ENCODE data around the gene COMT.

Gene COMT

DNA sequence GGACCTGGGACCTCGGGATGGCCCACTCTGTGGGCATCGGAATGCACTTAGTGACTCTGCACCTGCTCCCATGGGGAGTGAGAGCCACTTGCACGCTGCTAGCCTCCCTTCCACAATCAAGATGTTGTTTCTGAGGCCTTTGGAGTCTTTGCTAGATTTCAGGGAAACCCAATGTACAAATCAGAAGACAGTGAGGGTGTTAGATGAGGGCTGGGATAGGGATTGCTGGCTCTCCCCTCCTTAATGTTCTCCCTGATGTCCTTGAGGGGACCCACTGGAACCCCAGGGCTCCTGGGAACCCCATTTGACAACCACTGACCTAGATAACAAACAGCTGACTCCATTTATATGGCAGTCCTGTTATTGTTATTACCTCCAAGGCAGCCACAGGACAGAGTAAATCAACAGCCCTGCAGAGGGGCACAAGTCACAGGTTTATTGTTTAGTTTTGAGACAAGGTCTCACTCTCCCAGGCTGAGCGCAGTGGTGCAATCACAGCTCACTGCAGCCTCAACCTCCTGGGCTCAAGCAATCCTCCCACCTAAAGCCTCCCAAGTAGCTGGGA is 31.3 kb upstream of the COMT start:
- H4K91ac ChIP-seq (ENCODE audit: low read depth, low read length) = no peak overlapping the region
- no peak overlapping the region for H2AK5ac ChIP-seq (ENCODE audit: low read length)
- no peak overlapping the region for H3K4me2 ChIP-seq (ENCODE audit: low read length)
- no peak overlapping the region for H2BK5ac ChIP-seq (ENCODE audit: low read depth, low read length, poor library complexity)
- H2AFZ ChIP-seq (ENCODE audit: insufficient read depth, low read length, poor library complexity) = no peak overlapping the region
- H3K4me3 ChIP-seq (ENCODE audit: low read depth, low read length) = no peak overlapping the region
- H3K36me3 ChIP-seq (ENCODE audit: control insufficient read depth in 1 of 2, insufficient read depth in 2 of 2, low read length in 2 of 2) = no peaks in the 10 kb centered on the region
- H3K27ac ChIP-seq (ENCODE audit: low read depth, low read length) = no peak overlapping the region
- H3K9me3 ChIP-seq (ENCODE audit: insufficient read depth, low read depth, low read length) = peaks cover 6% of the 10 kb centered on the region
- no peak overlapping the region for H3K23ac ChIP-seq (ENCODE audit: low read length)
- H3K9ac ChIP-seq (ENCODE audit: low read length) = no peak overlapping the region
- no peaks in the 10 kb centered on the region for H3K79me2 ChIP-seq (ENCODE audit: control insufficient read depth, insufficient read depth, low read length, poor library complexity)
- H3K27me3 ChIP-seq (ENCODE audit: insufficient read depth, low read length) = no peaks in the 10 kb centered on the region
- H3K4ac ChIP-seq (ENCODE audit: low read depth, low read length) = no peak overlapping the region
- no CpG with 5 or more reads among the region's 4 CpGs for WGBS (ENCODE audit: extremely low coverage, insufficient coverage, insufficient read length)
- no peak overlapping the region for H2BK12ac ChIP-seq (ENCODE audit: low read length)
- H3K14ac ChIP-seq (ENCODE audit: low read length) = no peak overlapping the region
- H2BK120ac ChIP-seq (ENCODE audit: insufficient read depth, low read length, poor library complexity) = no peak overlapping the region
- H3K4me1 ChIP-seq (ENCODE audit: control insufficient read depth in 1 of 2, insufficient read depth in 2 of 2, low read length in 2 of 2) = peaks cover 3 to 4% of the 10 kb centered on the region in 2 experiments
- no peak overlapping the region for H3K18ac ChIP-seq (ENCODE audit: low read length)
- peaks cover 4% of the 10 kb centered on the region for H3K79me1 ChIP-seq (ENCODE audit: low read length)
- H4K8ac ChIP-seq (ENCODE audit: low read depth, low read length) = no peak overlapping the region
- no peak overlapping the region for H4K12ac ChIP-seq (ENCODE audit: low read depth, low read length)
- DNase-seq = no peak

DNA sequence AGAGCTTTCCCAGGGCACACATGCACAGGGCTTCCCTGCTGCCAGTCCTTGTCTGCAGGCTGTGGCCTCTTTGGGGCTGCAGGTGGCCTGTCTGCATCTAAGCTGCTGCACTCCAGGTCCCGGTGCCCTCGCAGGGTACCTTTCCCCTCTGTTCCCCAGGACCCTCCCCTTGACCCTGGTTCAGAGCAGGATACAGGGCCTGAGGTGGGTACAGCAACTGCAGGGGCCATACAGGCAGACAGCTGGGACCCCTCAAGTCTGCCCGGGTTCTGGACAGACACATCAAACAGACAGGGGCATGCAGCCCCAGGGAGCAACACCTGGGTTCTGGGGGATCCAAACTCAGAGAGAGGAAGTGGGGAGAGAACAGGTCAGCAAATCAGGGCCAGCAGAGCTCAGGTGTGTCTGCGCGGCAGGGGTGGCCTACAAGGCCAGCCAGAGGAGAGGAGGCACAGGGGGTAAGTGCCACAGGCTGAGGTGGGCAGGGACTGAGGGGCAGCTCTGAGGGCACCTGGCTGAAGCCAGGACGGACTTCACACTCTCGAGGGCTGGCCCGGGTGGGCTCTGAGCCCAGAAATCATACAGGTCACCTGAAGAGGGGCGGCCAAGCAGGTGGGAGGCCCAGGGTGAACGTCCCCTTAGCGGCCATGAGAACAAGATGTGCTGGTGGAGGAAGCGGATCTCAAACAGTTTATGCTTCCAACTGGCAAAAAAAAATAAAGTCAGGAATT is 29.9 kb upstream of the COMT start:
- Histone ChIP-seq H3K9ac (ENCODE audit: low read length) (no peak overlapping the region), H4K8ac (ENCODE audit: low read depth, low read length) (no peak overlapping the region), H4K91ac (ENCODE audit: low read depth, low read length) (no peak overlapping the region), H2AFZ (ENCODE audit: insufficient read depth, low read length, poor library complexity) (no peak overlapping the region), H3K4me3 (ENCODE audit: low read depth, low read length) (no peak overlapping the region), H3K14ac (ENCODE audit: low read length) (no peak overlapping the region), H2BK120ac (ENCODE audit: insufficient read depth, low read length, poor library complexity) (no peak overlapping the region), H2BK5ac (ENCODE audit: low read depth, low read length, poor library complexity) (no peak overlapping the region), H3K4me1 (ENCODE audit: control insufficient read depth in 1 of 2, insufficient read depth in 2 of 2, low read length in 2 of 2) (no peaks in the 10 kb centered on the region), H2AK5ac (ENCODE audit: low read length) (no peak overlapping the region), H3K23ac (ENCODE audit: low read length) (no peak overlapping the region), H3K27me3 (ENCODE audit: insufficient read depth, low read length) (no peaks in the 10 kb centered on the region), H2BK12ac (ENCODE audit: low read length) (no peak overlapping the region), H3K18ac (ENCODE audit: low read length) (no peak overlapping the region), H3K4ac (ENCODE audit: low read depth, low read length) (no peak overlapping the region), H3K36me3 (ENCODE audit: control insufficient read depth in 1 of 2, insufficient read depth in 2 of 2, low read length in 2 of 2) (no peaks in the 10 kb centered on the region), H3K9me3 (ENCODE audit: insufficient read depth, low read depth, low read length) (peaks cover 6% of the 10 kb centered on the region), H3K79me1 (ENCODE audit: low read length) (peaks cover 4% of the 10 kb centered on the region), H3K79me2 (ENCODE audit: control insufficient read depth, insufficient read depth, low read length, poor library complexity) (no peaks in the 10 kb centered on the region), H3K4me2 (ENCODE audit: low read length) (no peak overlapping the region), H3K27ac (ENCODE audit: low read depth, low read length) (no peak overlapping the region), H4K12ac (ENCODE audit: low read depth, low read length) (no peak overlapping the region)
- no CpG with 5 or more reads among the region's 12 CpGs for WGBS (ENCODE audit: extremely low coverage, insufficient coverage, insufficient read length)
- DNase-seq = no peak

- no peak overlapping the region for H3K27ac ChIP-seq (ENCODE audit: low read depth, low read length)
- no peak overlapping the region for H3K18ac ChIP-seq (ENCODE audit: low read length)
- no peak for DNase-seq
- no peak overlapping the region for H3K14ac ChIP-seq (ENCODE audit: low read length)
- no peak overlapping the region for H2AK5ac ChIP-seq (ENCODE audit: low read length)
- no peak overlapping the region for H3K4me2 ChIP-seq (ENCODE audit: low read length)
- no peaks in the 10 kb centered on the region for H3K79me2 ChIP-seq (ENCODE audit: control insufficient read depth, insufficient read depth, low read length, poor library complexity)
- no peak overlapping the region for H3K4me3 ChIP-seq (ENCODE audit: low read depth, low read length)
- no peaks in the 10 kb centered on the region for H3K36me3 ChIP-seq (ENCODE audit: control insufficient read depth in 1 of 2, insufficient read depth in 2 of 2, low read length in 2 of 2)
- no peak overlapping the region for H4K12ac ChIP-seq (ENCODE audit: low read depth, low read length)
- H3K9me3 ChIP-seq (ENCODE audit: insufficient read depth, low read depth, low read length) = peaks cover 6% of the 10 kb centered on the region
- no peaks in the 10 kb centered on the region for H3K4me1 ChIP-seq (ENCODE audit: control insufficient read depth in 1 of 2, insufficient read depth in 2 of 2, low read length in 2 of 2)
- no peak overlapping the region for H2BK5ac ChIP-seq (ENCODE audit: low read depth, low read length, poor library complexity)
- H4K8ac ChIP-seq (ENCODE audit: low read depth, low read length) = no peak overlapping the region
- H2BK12ac ChIP-seq (ENCODE audit: low read length) = no peak overlapping the region
- no peak overlapping the region for H2AFZ ChIP-seq (ENCODE audit: insufficient read depth, low read length, poor library complexity)
- H3K79me1 ChIP-seq (ENCODE audit: low read length) = peaks cover 4% of the 10 kb centered on the region
- no peak overlapping the region for H4K91ac ChIP-seq (ENCODE audit: low read depth, low read length)
- H3K27me3 ChIP-seq (ENCODE audit: insufficient read depth, low read length) = no peaks in the 10 kb centered on the region
- H3K9ac ChIP-seq (ENCODE audit: low read length) = no peak overlapping the region
- H3K4ac ChIP-seq (ENCODE audit: low read depth, low read length) = no peak overlapping the region
- H3K23ac ChIP-seq (ENCODE audit: low read length) = no peak overlapping the region
- no peak overlapping the region for H2BK120ac ChIP-seq (ENCODE audit: insufficient read depth, low read length, poor library complexity)
- no CpG with 5 or more reads among the region's 20 CpGs for WGBS (ENCODE audit: extremely low coverage, insufficient coverage, insufficient read length)
These were observed 29.1 kb upstream of the COMT start for GRCh38 chr22:19912271-19912999.

- no peak overlapping the region for H3K14ac ChIP-seq (ENCODE audit: low read length)
- H2AFZ ChIP-seq (ENCODE audit: insufficient read depth, low read length, poor library complexity) = no peak overlapping the region
- H3K27ac ChIP-seq (ENCODE audit: low read depth, low read length) = no peak overlapping the region
- no peak overlapping the region for H3K9ac ChIP-seq (ENCODE audit: low read length)
- no CpG with 5 or more reads among the region's 6 CpGs for WGBS (ENCODE audit: extremely low coverage, insufficient coverage, insufficient read length)
- H3K4me2 ChIP-seq (ENCODE audit: low read length) = no peak overlapping the region
- H3K18ac ChIP-seq (ENCODE audit: low read length) = no peak overlapping the region
- no peak for DNase-seq
- H4K91ac ChIP-seq (ENCODE audit: low read depth, low read length) = no peak overlapping the region
- H3K79me2 ChIP-seq (ENCODE audit: control insufficient read depth, insufficient read depth, low read length, poor library complexity) = no peaks in the 10 kb centered on the region
- no peaks in the 10 kb centered on the region for H3K36me3 ChIP-seq (ENCODE audit: control insufficient read depth in 1 of 2, insufficient read depth in 2 of 2, low read length in 2 of 2)
- no peak overlapping the region for H4K8ac ChIP-seq (ENCODE audit: low read depth, low read length)
- H3K4me3 ChIP-seq (ENCODE audit: low read depth, low read length) = no peak overlapping the region
- H4K12ac ChIP-seq (ENCODE audit: low read depth, low read length) = no peak overlapping the region
- H3K4me1 ChIP-seq (ENCODE audit: control insufficient read depth in 1 of 2, insufficient read depth in 2 of 2, low read length in 2 of 2) = no peaks in the 10 kb centered on the region
- H3K9me3 ChIP-seq (ENCODE audit: insufficient read depth, low read depth, low read length) = peaks cover 6% of the 10 kb centered on the region
- no peak overlapping the region for H3K23ac ChIP-seq (ENCODE audit: low read length)
- H2BK12ac ChIP-seq (ENCODE audit: low read length) = no peak overlapping the region
- no peak overlapping the region for H3K4ac ChIP-seq (ENCODE audit: low read depth, low read length)
- no peak overlapping the region for H2AK5ac ChIP-seq (ENCODE audit: low read length)
- no peak overlapping the region for H2BK5ac ChIP-seq (ENCODE audit: low read depth, low read length, poor library complexity)
- H2BK120ac ChIP-seq (ENCODE audit: insufficient read depth, low read length, poor library complexity) = no peak overlapping the region
- H3K79me1 ChIP-seq (ENCODE audit: low read length) = peaks cover 4% of the 10 kb centered on the region
- no peaks in the 10 kb centered on the region for H3K27me3 ChIP-seq (ENCODE audit: insufficient read depth, low read length)
These were observed 28.1 kb upstream of the COMT start for GRCh38 chr22:19913337-19913936.
